Neuronal stem cell (in vitro differentiated cells): ENCODE data around the gene ARHGAP18.
A peak's percentile ranks its signal among the peaks of the same experiment; 100 is the strongest.

Experiments used
- DNase-seq: peaks from one replicate; pipeline ENCODE4 v3.0.0-alpha.2; 2013; ENCODE audit warnings: low spot score
- H2AFZ ChIP-seq: one replicate; pipeline ENCODE4 v1.6.1; 2013; ENCODE audit warnings: mild to moderate bottlenecking, low read length, inconsistent platforms
- H2AK5ac ChIP-seq: 2 replicates; pipeline ENCODE4 v1.6.1; 2013; ENCODE audit warnings: low read depth, mild to moderate bottlenecking, inconsistent platforms, low read length, moderate library complexity, mixed read lengths
- H2BK120ac ChIP-seq: 2 replicates; pipeline ENCODE4 v1.6.1; 2013; ENCODE audit warnings: low read depth, mild to moderate bottlenecking, inconsistent platforms, low read length, moderate library complexity, mixed read lengths
- H2BK12ac ChIP-seq: one replicate; pipeline ENCODE4 v1.6.1; 2013; ENCODE audit warnings: low read length, inconsistent platforms
- H2BK15ac ChIP-seq: 2 replicates; pipeline ENCODE4 v1.6.1; 2013; ENCODE audit warnings: mild to moderate bottlenecking, low read length, inconsistent platforms, mixed read lengths
- H2BK5ac ChIP-seq: one replicate; pipeline ENCODE4 v1.6.1; 2013; ENCODE audit warnings: inconsistent platforms, mild to moderate bottlenecking, low read length, moderate library complexity
- H3K14ac ChIP-seq: one replicate; pipeline ENCODE4 v1.6.1; 2013; ENCODE audit warnings: low read length, inconsistent platforms
- H3K18ac ChIP-seq: 2 replicates; pipeline ENCODE4 v1.6.1; 2013; ENCODE audit warnings: low read length, inconsistent platforms
- H3K23ac ChIP-seq: 2 replicates; pipeline ENCODE4 v1.6.1; 2013; ENCODE audit warnings: low read depth, mild to moderate bottlenecking, mixed read lengths, low read length, inconsistent platforms; ENCODE audit not compliant: poor library complexity
- H3K27ac ChIP-seq: replicated peaks from 3 replicates; pipeline ENCODE4 v1.5.1; 2013; ENCODE audit warnings: low read length, inconsistent platforms
- H3K27me3 ChIP-seq, 3 experiments: 2 replicates each; pipeline ENCODE4 v1.6.1; 2013; ENCODE audit warnings: low read length in 3 of 3, mild to moderate bottlenecking in 2 of 3, inconsistent platforms in 1 of 3, low read depth in 1 of 3, mixed read lengths in 1 of 3, moderate library complexity in 1 of 3; ENCODE audit not compliant: control insufficient read depth in 3 of 3, insufficient read depth in 3 of 3
- H3K36me3 ChIP-seq, 2 donors: replicated peaks in 1 of 2; 2 replicates each; pipeline ENCODE4 v1.6.1; 2013; ENCODE audit warnings: low read length in 2 of 2; ENCODE audit not compliant: control insufficient read depth in 2 of 2, insufficient read depth in 2 of 2
- H3K4ac ChIP-seq: 2 replicates; pipeline ENCODE4 v1.6.1; 2013; ENCODE audit warnings: inconsistent platforms, mild to moderate bottlenecking, low read length, moderate library complexity
- H3K4me1 ChIP-seq, 2 donors: 1 replicate in 1 of 2; 2 replicates in 1 of 2; pipeline ENCODE4 v1.6.1; 2013; ENCODE audit warnings: low read length in 2 of 2, low read depth in 1 of 2; ENCODE audit not compliant: control insufficient read depth in 2 of 2, insufficient read depth in 1 of 2
- H3K4me2 ChIP-seq: one replicate; pipeline ENCODE4 v1.6.1; 2013; ENCODE audit warnings: mild to moderate bottlenecking, low read length, inconsistent platforms; ENCODE audit not compliant: insufficient read depth, poor library complexity, severe bottlenecking
- H3K4me3 ChIP-seq, 2 donors: 2 replicates each; pipeline ENCODE4 v1.5.1; 2013; ENCODE audit warnings: low read length in 2 of 2, mild to moderate bottlenecking in 2 of 2, inconsistent platforms in 1 of 2, moderate library complexity in 1 of 2
- H3K79me1 ChIP-seq: one replicate; pipeline ENCODE4 v1.6.1; 2013; ENCODE audit warnings: low read depth, mild to moderate bottlenecking, inconsistent platforms, low read length, moderate library complexity
- H3K9ac ChIP-seq: one replicate; pipeline ENCODE4 v1.6.1; 2013; ENCODE audit warnings: mild to moderate bottlenecking, low read depth, low read length, inconsistent platforms; ENCODE audit not compliant: poor library complexity
- H3K9me3 ChIP-seq, 2 donors: replicated peaks in 1 of 2; 2 replicates each; pipeline versions ENCODE3 to v1.6.1; 2013; ENCODE audit warnings: low read length in 2 of 2, mild to moderate bottlenecking in 2 of 2, inconsistent platforms in 1 of 2, low read depth in 1 of 2, mixed read lengths in 1 of 2, moderate library complexity in 1 of 2; ENCODE audit not compliant: control insufficient read depth in 2 of 2, insufficient read depth in 1 of 2
- H4K8ac ChIP-seq: one replicate; pipeline ENCODE4 v1.6.1; 2013; ENCODE audit warnings: low read depth, mild to moderate bottlenecking, inconsistent platforms, low read length, moderate library complexity
- H4K91ac ChIP-seq: one replicate; pipeline ENCODE4 v1.6.1; 2013; ENCODE audit warnings: low read length, low read depth, mild to moderate bottlenecking, inconsistent platforms; ENCODE audit not compliant: poor library complexity
- WGBS, 2 donors: extraction: QIAGEN DNeasy Blood & Tissue Kit; methylation state at CpG; one replicate each; pipeline ENCODE4 v1.1.7; 2013; ENCODE audit warnings: missing lambda C conversion rate in 2 of 2, mixed read lengths in 1 of 2; ENCODE audit not compliant: insufficient read length in 2 of 2, insufficient replicate concordance in 1 of 2; ENCODE audit errors: extremely low coverage in 2 of 2; 5-methylcytosine and 5-hydroxymethylcytosine counted together

ARHGAP18 gene

GRCh38 chr6:129707882-129708495 is 2.0 kb downstream of the ARHGAP18 start:
- no peak overlapping the region for H4K8ac ChIP-seq
- H3K4me3 ChIP-seq, result no peak overlapping the region
- no peak overlapping the region for H4K91ac ChIP-seq
- H3K27me3 ChIP-seq, result no peaks in the 10 kb centered on the region
- H3K18ac ChIP-seq, result peak overlapping the region; percentile 73
- no peak overlapping the region for H3K27ac ChIP-seq
- H3K23ac ChIP-seq, result no peak overlapping the region
- H2BK12ac ChIP-seq, result no peak overlapping the region
- H2BK15ac ChIP-seq, result no peak overlapping the region
- H2BK120ac ChIP-seq, result no peak overlapping the region
- H2AFZ ChIP-seq, result no peak overlapping the region
- H3K9ac ChIP-seq, result no peak overlapping the region
- H3K9me3 ChIP-seq, result no peaks in the 10 kb centered on the region
- H2AK5ac ChIP-seq, result peak overlapping the region; percentile 41
- H3K4me1 ChIP-seq, result peaks cover 9% of the 10 kb centered on the region in 2 donors
- no CpG with 5 or more reads among the region's 8 CpGs for WGBS, 2 donors
- no peaks in the 10 kb centered on the region for H3K36me3 ChIP-seq
- no peaks in the 10 kb centered on the region for H3K79me1 ChIP-seq
- H2BK5ac ChIP-seq, result no peak overlapping the region
- DNase-seq, result no peak
- H3K4ac ChIP-seq, result no peak overlapping the region
- H3K14ac ChIP-seq, result no peak overlapping the region
- H3K4me2 ChIP-seq, result no peak overlapping the region

GRCh38 chr6:129707028-129707427 is 2.9 kb downstream of the ARHGAP18 start:
- no CpG with 5 or more reads among the region's 6 CpGs for WGBS, 2 donors
- H4K91ac ChIP-seq, result no peak overlapping the region
- no peak overlapping the region for H3K23ac ChIP-seq
- no peak overlapping the region for H3K9ac ChIP-seq
- H3K4ac ChIP-seq, result no peak overlapping the region
- H2BK120ac ChIP-seq, result no peak overlapping the region
- no peaks in the 10 kb centered on the region for H3K9me3 ChIP-seq
- peaks cover 9% of the 10 kb centered on the region in 2 donors for H3K4me1 ChIP-seq
- DNase-seq, result no peak
- no peak overlapping the region for H2BK15ac ChIP-seq
- no peak overlapping the region for H3K18ac ChIP-seq
- no peak overlapping the region for H3K27ac ChIP-seq
- no peak overlapping the region for H2AK5ac ChIP-seq
- no peak overlapping the region for H3K14ac ChIP-seq
- no peaks in the 10 kb centered on the region for H3K27me3 ChIP-seq
- H4K8ac ChIP-seq, result no peak overlapping the region
- no peaks in the 10 kb centered on the region for H3K79me1 ChIP-seq
- no peaks in the 10 kb centered on the region for H3K36me3 ChIP-seq
- H3K4me2 ChIP-seq, result no peak overlapping the region
- no peak overlapping the region for H2AFZ ChIP-seq
- H3K4me3 ChIP-seq, result no peak overlapping the region
- no peak overlapping the region for H2BK5ac ChIP-seq
- H2BK12ac ChIP-seq, result no peak overlapping the region

DNA sequence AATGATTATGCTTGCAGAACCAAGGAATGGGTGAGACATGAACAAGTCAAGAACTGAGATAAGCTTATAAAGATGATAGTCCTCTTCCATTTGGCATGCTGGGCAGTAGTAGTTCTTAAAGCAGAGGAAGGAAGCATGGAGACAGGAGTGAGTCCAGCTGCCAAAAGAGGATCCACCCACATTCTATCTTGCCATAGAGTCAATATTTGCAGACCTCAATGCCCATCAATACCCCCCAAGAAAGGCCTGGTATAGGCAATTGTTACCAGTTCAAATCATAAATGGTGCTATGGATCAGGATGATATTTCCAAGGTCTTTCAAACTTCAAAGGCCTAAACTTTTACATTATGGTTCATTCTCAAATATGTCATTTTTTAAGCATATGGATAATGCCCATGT is 4.8 kb downstream of the ARHGAP18 start:
- no peak overlapping the region for H3K4me3 ChIP-seq
- no peaks in the 10 kb centered on the region for H3K79me1 ChIP-seq
- no peak overlapping the region for H2AK5ac ChIP-seq
- H3K4me2 ChIP-seq, result no peak overlapping the region
- H2BK5ac ChIP-seq, result no peak overlapping the region
- no peak overlapping the region for H3K18ac ChIP-seq
- no peak overlapping the region for H2AFZ ChIP-seq
- no peak overlapping the region for H2BK120ac ChIP-seq
- H2BK15ac ChIP-seq, result no peak overlapping the region
- H3K9ac ChIP-seq, result no peak overlapping the region
- H3K23ac ChIP-seq, result no peak overlapping the region
- H4K91ac ChIP-seq, result no peak overlapping the region
- H3K9me3 ChIP-seq, result no peaks in the 10 kb centered on the region
- no peaks in the 10 kb centered on the region for H3K36me3 ChIP-seq
- H3K4me1 ChIP-seq, result peaks cover 7 to 9% of the 10 kb centered on the region in 2 donors
- no peak overlapping the region for H3K4ac ChIP-seq
- DNase-seq, result no peak
- H3K27me3 ChIP-seq, result no peaks in the 10 kb centered on the region
- H3K14ac ChIP-seq, result no peak overlapping the region
- H3K27ac ChIP-seq, result no peak overlapping the region
- no peak overlapping the region for H2BK12ac ChIP-seq
- no peak overlapping the region for H4K8ac ChIP-seq

GRCh38 chr6:129704708-129705107 is 5.3 kb downstream of the ARHGAP18 start:
- H3K23ac ChIP-seq, result no peak overlapping the region
- no peak overlapping the region for H3K4me3 ChIP-seq
- no peak overlapping the region for H3K4ac ChIP-seq
- no peak overlapping the region for H3K18ac ChIP-seq
- no peak overlapping the region for H3K14ac ChIP-seq
- no peak overlapping the region for H2AFZ ChIP-seq
- H4K91ac ChIP-seq, result no peak overlapping the region
- H3K9me3 ChIP-seq, result no peaks in the 10 kb centered on the region
- no peak overlapping the region for H2BK5ac ChIP-seq
- H4K8ac ChIP-seq, result no peak overlapping the region
- H3K36me3 ChIP-seq, result no peaks in the 10 kb centered on the region
- DNase-seq, result no peak
- no peak overlapping the region for H3K27ac ChIP-seq
- no peaks in the 10 kb centered on the region for H3K79me1 ChIP-seq
- H2BK120ac ChIP-seq, result no peak overlapping the region
- H3K4me2 ChIP-seq, result no peak overlapping the region
- no peak overlapping the region for H3K9ac ChIP-seq
- no peak overlapping the region for H2BK15ac ChIP-seq
- H3K27me3 ChIP-seq, result no peaks in the 10 kb centered on the region
- H2AK5ac ChIP-seq, result no peak overlapping the region
- H3K4me1 ChIP-seq, result peaks cover 7% of the 10 kb centered on the region in 2 donors
- no peak overlapping the region for H2BK12ac ChIP-seq
